Astrocyte (in vitro differentiated cells and primary cell): ENCODE results near the gene JAKMIP3. TPM values are rescaled to one million over a fixed set of nuclear protein-coding genes. Genes with fewer than 3 reads are reported as not detected.

ENCODE experiments used
- DNase-seq: peaks from one replicate; pipeline ENCODE4 v3.0.0-alpha.2; 2010; ENCODE audit warnings: low read depth
- FAIRE-seq: peaks from 2 replicates; lab custom pipeline; 2011; peaks lifted over from hg19 to GRCh38; lab: Jason Lieb, UNC
- H2AFZ ChIP-seq: 2 replicates; pipeline ENCODE4 v1.6.0; 2012; ENCODE audit warnings: low read depth, low read length, inconsistent platforms
- H3K27ac ChIP-seq: 2 replicates; pipeline ENCODE4 v1.5.1; 2011; ENCODE audit warnings: low read depth, low read length, inconsistent platforms
- H3K27me3 ChIP-seq: 2 replicates; pipeline ENCODE4 v1.6.0; 2011; ENCODE audit warnings: low read length, inconsistent platforms; ENCODE audit not compliant: insufficient read depth
- H3K36me3 ChIP-seq: 2 replicates; pipeline ENCODE4 v1.5.1; 2011; ENCODE audit warnings: low read length, inconsistent platforms; ENCODE audit not compliant: insufficient read depth
- H3K4me1 ChIP-seq: 2 replicates; pipeline ENCODE4 v1.5.1; 2011; ENCODE audit warnings: low read length, inconsistent platforms; ENCODE audit not compliant: insufficient read depth
- H3K4me2 ChIP-seq: 2 replicates; pipeline ENCODE4 v1.6.0; 2012; ENCODE audit warnings: low read length, inconsistent platforms
- H3K4me3 ChIP-seq: 2 replicates; pipeline ENCODE4 v1.5.1; 2011; ENCODE audit warnings: low read depth, mild to moderate bottlenecking, low read length, inconsistent platforms; ENCODE audit not compliant: insufficient read depth
- H3K79me2 ChIP-seq: 2 replicates; pipeline ENCODE4 v1.6.0; 2012; ENCODE audit warnings: mild to moderate bottlenecking, low read length, inconsistent platforms; ENCODE audit not compliant: insufficient read depth
- H3K9ac ChIP-seq: 2 replicates; pipeline ENCODE4 v1.6.0; 2012; ENCODE audit warnings: mild to moderate bottlenecking, low read length, inconsistent platforms
- H3K9me3 ChIP-seq: 2 replicates; pipeline ENCODE4 v1.5.1; 2012; ENCODE audit warnings: low read depth, mild to moderate bottlenecking, low read length, inconsistent platforms; ENCODE audit not compliant: insufficient read depth
- H4K20me1 ChIP-seq: 2 replicates; pipeline ENCODE4 v1.6.0; 2012; ENCODE audit warnings: low read length, inconsistent platforms; ENCODE audit not compliant: insufficient read depth
- H3K27ac Mint-ChIP-seq: one replicate; pipeline ENCODE4 v1.8.0; 2021; ENCODE audit warnings: mild to moderate bottlenecking, mixed read lengths; ENCODE audit not compliant: unreplicated experiment
- H3K27me3 Mint-ChIP-seq: one replicate; pipeline ENCODE4 v1.8.0; 2021; ENCODE audit warnings: low read depth, mixed read lengths; ENCODE audit not compliant: unreplicated experiment
- H3K36me3 Mint-ChIP-seq: one replicate; pipeline ENCODE4 v1.8.0; 2021; ENCODE audit warnings: low read depth, mixed read lengths; ENCODE audit not compliant: unreplicated experiment
- H3K4me1 Mint-ChIP-seq: one replicate; pipeline ENCODE4 v1.8.0; 2021; ENCODE audit warnings: low read depth, mixed read lengths; ENCODE audit not compliant: unreplicated experiment
- H3K4me3 Mint-ChIP-seq: one replicate; pipeline ENCODE4 v1.8.0; 2021; ENCODE audit warnings: mild to moderate bottlenecking, moderate library complexity, mixed read lengths; ENCODE audit not compliant: unreplicated experiment
- H3K9me3 Mint-ChIP-seq: one replicate; pipeline ENCODE4 v1.8.0; 2021; ENCODE audit warnings: mild to moderate bottlenecking, mixed read lengths; ENCODE audit not compliant: unreplicated experiment
- EZH2 ChIP-seq: IDR thresholded peaks from 2 replicates; pipeline ENCODE4 v1.6.1; 2012; ENCODE audit warnings: mild to moderate bottlenecking, low read length, inconsistent platforms; ENCODE audit not compliant: insufficient read depth
- total RNA-seq: library from RNA; stranded (reverse); gene quantifications from 2 replicates; pipeline ENCODE4 v1.2.1, GENCODE V29; 2021
- TF ChIP-seq, protein P1 (sequence below): IDR thresholded peaks from 2 replicates; pipeline ENCODE4 v1.5.1; 2011; ENCODE audit warnings: low read depth, mild to moderate bottlenecking, inconsistent platforms, low read length, moderate library complexity; ENCODE audit not compliant: insufficient read depth

JAKMIP3 gene
- total RNA-seq, 1 donor from 2014 or later = 0.54 TPM

DNA sequence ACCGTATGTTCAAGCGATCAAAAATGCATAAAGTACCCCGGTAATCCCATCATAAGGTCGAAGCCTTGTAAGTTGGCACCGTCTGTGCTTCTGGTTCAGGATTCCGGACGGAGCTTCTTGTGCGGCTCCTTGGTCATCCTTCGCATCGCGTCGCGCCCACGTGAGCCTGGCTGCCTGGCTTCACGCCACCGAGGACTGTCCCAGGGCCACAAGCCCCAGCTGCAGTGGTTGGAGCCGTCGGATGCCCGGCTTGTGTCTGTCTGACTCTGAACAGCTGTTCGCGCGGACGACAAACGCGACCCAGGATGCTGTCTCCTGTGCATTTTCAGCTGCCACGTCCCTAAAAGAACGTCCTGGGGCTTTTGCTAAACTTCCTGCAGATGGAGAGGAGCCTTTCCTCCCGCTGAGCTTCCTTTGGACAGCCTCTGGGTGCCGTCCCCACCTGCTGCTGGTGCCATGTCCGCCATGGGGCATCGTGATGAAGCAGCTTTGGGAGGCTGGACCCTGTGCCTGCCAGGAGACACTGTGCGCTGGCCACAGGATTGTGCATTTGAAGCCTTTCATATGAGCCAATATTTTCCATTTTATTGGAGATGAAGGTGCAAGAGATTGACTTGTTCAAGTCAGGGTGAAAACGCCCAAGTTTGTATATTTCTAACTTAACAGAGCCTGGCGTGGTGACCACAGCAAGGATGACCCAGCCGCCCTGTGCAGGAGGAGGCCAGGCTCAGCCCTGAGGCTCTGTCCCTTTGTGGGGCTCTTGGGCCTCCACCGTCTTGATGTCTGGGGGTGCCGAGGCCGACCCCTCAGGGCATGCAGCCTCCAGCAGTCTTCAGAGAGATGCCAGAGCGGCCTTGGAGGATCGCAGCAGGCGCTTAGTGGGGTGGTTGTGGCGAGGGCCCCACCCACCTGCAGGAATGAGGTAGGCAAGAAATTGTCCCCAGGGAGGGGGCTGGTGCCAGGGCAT is 6.7 kb upstream of the JAKMIP3 start:
- Histone ChIP-seq H3K36me3 (no peaks in the 10 kb centered on the region), H2AFZ (no peak overlapping the region), H3K4me3 (no peak overlapping the region), H3K4me1 (no peaks in the 10 kb centered on the region), H3K27ac (no peak overlapping the region), H4K20me1 (no peaks in the 10 kb centered on the region), H3K9me3 (no peaks in the 10 kb centered on the region), H3K27me3 (no peaks in the 10 kb centered on the region), H3K9ac (no peak overlapping the region), H3K4me2 (no peak overlapping the region), H3K79me2 (no peaks in the 10 kb centered on the region)
- DNase-seq (no peak), FAIRE-seq (no peak)
- H3K9me3 Mint-ChIP-seq = peaks cover 7% of the 10 kb centered on the region
- H3K4me1 Mint-ChIP-seq = no peaks in the 10 kb centered on the region
- TF ChIP-seq, protein P1, sequence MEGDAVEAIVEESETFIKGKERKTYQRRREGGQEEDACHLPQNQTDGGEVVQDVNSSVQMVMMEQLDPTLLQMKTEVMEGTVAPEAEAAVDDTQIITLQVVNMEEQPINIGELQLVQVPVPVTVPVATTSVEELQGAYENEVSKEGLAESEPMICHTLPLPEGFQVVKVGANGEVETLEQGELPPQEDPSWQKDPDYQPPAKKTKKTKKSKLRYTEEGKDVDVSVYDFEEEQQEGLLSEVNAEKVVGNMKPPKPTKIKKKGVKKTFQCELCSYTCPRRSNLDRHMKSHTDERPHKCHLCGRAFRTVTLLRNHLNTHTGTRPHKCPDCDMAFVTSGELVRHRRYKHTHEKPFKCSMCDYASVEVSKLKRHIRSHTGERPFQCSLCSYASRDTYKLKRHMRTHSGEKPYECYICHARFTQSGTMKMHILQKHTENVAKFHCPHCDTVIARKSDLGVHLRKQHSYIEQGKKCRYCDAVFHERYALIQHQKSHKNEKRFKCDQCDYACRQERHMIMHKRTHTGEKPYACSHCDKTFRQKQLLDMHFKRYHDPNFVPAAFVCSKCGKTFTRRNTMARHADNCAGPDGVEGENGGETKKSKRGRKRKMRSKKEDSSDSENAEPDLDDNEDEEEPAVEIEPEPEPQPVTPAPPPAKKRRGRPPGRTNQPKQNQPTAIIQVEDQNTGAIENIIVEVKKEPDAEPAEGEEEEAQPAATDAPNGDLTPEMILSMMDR = no peak
- no peak for TF ChIP-seq EZH2
- no peaks in the 10 kb centered on the region for H3K36me3 Mint-ChIP-seq
- H3K27ac Mint-ChIP-seq = no peak overlapping the region
- peaks cover 30% of the 10 kb centered on the region for H3K27me3 Mint-ChIP-seq
- no peak overlapping the region for H3K4me3 Mint-ChIP-seq

DNA sequence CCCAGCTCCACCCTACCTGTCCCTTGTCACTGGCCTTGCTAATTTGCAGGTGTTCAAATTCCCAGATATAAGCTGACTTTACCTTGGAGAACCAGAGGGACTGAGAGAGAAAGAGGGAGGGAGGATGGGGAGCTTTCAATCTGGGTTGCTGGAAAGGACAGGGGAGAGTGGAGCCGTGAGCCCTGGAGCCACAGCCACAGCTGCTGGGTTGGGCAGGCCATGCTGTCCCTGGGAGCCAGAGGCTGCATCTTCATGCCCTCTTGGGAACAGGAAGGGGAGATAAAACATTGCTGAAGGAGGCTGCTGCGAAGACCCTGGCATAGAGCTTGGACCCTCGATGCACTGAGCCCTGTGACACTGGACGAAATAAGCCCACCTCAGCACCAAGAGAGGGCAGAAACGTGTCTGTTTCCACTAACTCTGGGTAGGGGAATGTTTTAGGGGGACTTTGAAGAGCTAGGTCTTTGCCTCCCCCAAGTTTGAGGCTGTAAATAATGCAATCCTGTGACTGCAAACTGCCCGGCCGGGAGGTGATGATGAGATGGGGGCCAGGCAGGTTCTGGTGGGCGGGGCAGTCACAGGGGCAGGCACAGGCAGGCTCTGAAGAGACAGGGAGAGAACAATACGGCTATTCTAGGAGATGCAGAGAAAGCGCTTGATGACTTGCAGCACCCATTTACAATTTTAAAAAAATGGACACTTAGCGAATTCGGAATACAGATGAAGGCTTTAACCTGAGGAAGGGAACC is 5.8 kb upstream of the JAKMIP3 start:
- H3K36me3 Mint-ChIP-seq = no peaks in the 10 kb centered on the region
- Histone ChIP-seq H2AFZ (no peak overlapping the region), H3K4me3 (no peak overlapping the region), H3K27me3 (no peaks in the 10 kb centered on the region), H3K9ac (no peak overlapping the region), H3K27ac (no peak overlapping the region), H4K20me1 (no peaks in the 10 kb centered on the region), H3K79me2 (no peaks in the 10 kb centered on the region), H3K36me3 (no peaks in the 10 kb centered on the region), H3K9me3 (no peaks in the 10 kb centered on the region), H3K4me2 (no peak overlapping the region), H3K4me1 (no peaks in the 10 kb centered on the region)
- DNase-seq (no peak), FAIRE-seq (no peak)
- H3K4me1 Mint-ChIP-seq = no peaks in the 10 kb centered on the region
- H3K4me3 Mint-ChIP-seq = no peak overlapping the region
- no peak overlapping the region for H3K27ac Mint-ChIP-seq
- H3K9me3 Mint-ChIP-seq = peaks cover 3% of the 10 kb centered on the region
- H3K27me3 Mint-ChIP-seq = peaks cover 30% of the 10 kb centered on the region
- TF ChIP-seq EZH2 = no peak
- TF ChIP-seq, protein P1 = no peak
